GM12865 (cell line): Measurements from ENCODE around the gene CAV1.

Source experiments
- DNase-seq: peaks from one replicate; pipeline ENCODE4 v3.0.0; 2010; ENCODE audit warnings: low read depth
- H3K4me3 ChIP-seq: 2 replicates; pipeline ENCODE4 v1.5.1; 2011; ENCODE audit warnings: mild to moderate bottlenecking, low read depth, low read length, control low read depth
- CTCF ChIP-seq: IDR thresholded peaks from 2 replicates; pipeline ENCODE4 v1.5.1; 2011; ENCODE audit warnings: low read length, control low read depth, low read depth, inconsistent platforms; ENCODE audit not compliant: insufficient read depth; ENCODE audit errors: missing control alignments

The CAV1 gene

GRCh38 chr7:116566666-116567065 is 41.8 kb downstream of the CAV1 start:
- no peak for TF ChIP-seq CTCF
- H3K4me3 ChIP-seq = no peak overlapping the region
- DNase-seq = no peak

- no peak for TF ChIP-seq CTCF
- no peak for DNase-seq
- H3K4me3 ChIP-seq = no peak overlapping the region
These were observed 44.9 kb downstream of the CAV1 start for GRCh38 chr7:116569737-116570136.

GRCh38 chr7:116570306-116570705 is 45.5 kb downstream of the CAV1 start:
- TF ChIP-seq CTCF = no peak
- no peak overlapping the region for H3K4me3 ChIP-seq
- DNase-seq = no peak

- DNase-seq = no peak
- no peak for TF ChIP-seq CTCF
- no peak overlapping the region for H3K4me3 ChIP-seq
These were observed 46.2 kb downstream of the CAV1 start for GRCh38 chr7:116571037-116571436.

GRCh38 chr7:116571552-116571951 is 46.7 kb downstream of the CAV1 start:
- H3K4me3 ChIP-seq = no peak overlapping the region
- no peak for DNase-seq
- TF ChIP-seq CTCF = no peak

- TF ChIP-seq CTCF = no peak
- H3K4me3 ChIP-seq = no peak overlapping the region
- DNase-seq = no peak
These were observed 47.2 kb downstream of the CAV1 start for GRCh38 chr7:116572036-116572435.

- DNase-seq = no peak
- TF ChIP-seq CTCF = no peak
- no peak overlapping the region for H3K4me3 ChIP-seq
These were observed 48.7 kb downstream of the CAV1 start for GRCh38 chr7:116573541-116573940.
